MM.1S (cell line): ENCODE data around the gene ADGRD2.

Experiments used
- EZH2 ChIP-seq: fragments of 300-600 bp; sonication (generic); optimal IDR thresholded peaks from 2 replicates; pipeline ENCODE3; 2017; ENCODE audit warnings: low read depth, mild to moderate bottlenecking, antibody characterized with exemption, low read length, mixed read lengths
- TF ChIP-seq, protein P1 (sequence below): fragments of 300-600 bp; sonication (generic); IDR thresholded peaks from 2 replicates; pipeline ENCODE4 v1.5.1; 2016; ENCODE audit warnings: antibody characterized with exemption, low read length, mixed read lengths

- TF ChIP-seq, protein P1, sequence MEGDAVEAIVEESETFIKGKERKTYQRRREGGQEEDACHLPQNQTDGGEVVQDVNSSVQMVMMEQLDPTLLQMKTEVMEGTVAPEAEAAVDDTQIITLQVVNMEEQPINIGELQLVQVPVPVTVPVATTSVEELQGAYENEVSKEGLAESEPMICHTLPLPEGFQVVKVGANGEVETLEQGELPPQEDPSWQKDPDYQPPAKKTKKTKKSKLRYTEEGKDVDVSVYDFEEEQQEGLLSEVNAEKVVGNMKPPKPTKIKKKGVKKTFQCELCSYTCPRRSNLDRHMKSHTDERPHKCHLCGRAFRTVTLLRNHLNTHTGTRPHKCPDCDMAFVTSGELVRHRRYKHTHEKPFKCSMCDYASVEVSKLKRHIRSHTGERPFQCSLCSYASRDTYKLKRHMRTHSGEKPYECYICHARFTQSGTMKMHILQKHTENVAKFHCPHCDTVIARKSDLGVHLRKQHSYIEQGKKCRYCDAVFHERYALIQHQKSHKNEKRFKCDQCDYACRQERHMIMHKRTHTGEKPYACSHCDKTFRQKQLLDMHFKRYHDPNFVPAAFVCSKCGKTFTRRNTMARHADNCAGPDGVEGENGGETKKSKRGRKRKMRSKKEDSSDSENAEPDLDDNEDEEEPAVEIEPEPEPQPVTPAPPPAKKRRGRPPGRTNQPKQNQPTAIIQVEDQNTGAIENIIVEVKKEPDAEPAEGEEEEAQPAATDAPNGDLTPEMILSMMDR: no peak
- TF ChIP-seq EZH2: no peak
Measured at GRCh38 chr9:124482431-124483031, 32.3 kb downstream of the ADGRD2 start.
